AG09309 (cell line): ENCODE data around the gene MAP3K2.

ENCODE experiments used
- DNase-seq: peaks from one replicate; pipeline ENCODE4 v3.0.0-alpha.2; 2010; ENCODE audit warnings: low read depth
- H3K4me3 ChIP-seq: 2 replicates; pipeline ENCODE4 v1.5.1; 2011; ENCODE audit warnings: mild to moderate bottlenecking, low read depth, low read length, moderate library complexity; ENCODE audit not compliant: control insufficient read depth
- CTCF ChIP-seq: IDR thresholded peaks from 2 replicates; pipeline ENCODE4 v1.5.1; 2011; ENCODE audit warnings: mild to moderate bottlenecking, low read depth, low read length, inconsistent platforms; ENCODE audit not compliant: insufficient read depth, control insufficient read depth; ENCODE audit errors: missing control alignments

MAP3K2 gene

DNA sequence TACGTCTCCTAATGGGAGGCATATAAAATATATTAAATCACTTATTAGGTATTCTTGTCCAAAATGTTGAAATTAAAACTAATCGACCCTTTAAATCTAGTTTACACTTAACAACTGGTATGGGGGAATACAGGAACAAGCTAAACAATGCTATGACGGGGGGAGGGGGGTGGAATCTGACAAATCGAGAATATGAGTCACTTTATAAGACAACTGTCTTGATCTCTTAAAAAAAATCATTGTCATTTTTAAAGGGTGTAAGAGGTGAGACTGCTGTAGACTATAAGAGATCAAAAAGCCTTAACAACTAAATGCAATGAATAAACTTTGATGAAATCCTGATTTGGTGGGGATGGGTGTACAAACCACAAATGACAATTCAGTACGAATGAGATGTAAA is 6.0 kb downstream of the MAP3K2 start:
- H3K4me3 ChIP-seq: no peak overlapping the region
- no peak for TF ChIP-seq CTCF
- no peak for DNase-seq

- TF ChIP-seq CTCF: no peak
- DNase-seq: no peak
- no peak overlapping the region for H3K4me3 ChIP-seq
These were observed 7.9 kb downstream of the MAP3K2 start for GRCh38 chr2:127379712-127380355.

- H3K4me3 ChIP-seq: no peak overlapping the region
- no peak for DNase-seq
- TF ChIP-seq CTCF: no peak
These were observed 9.1 kb downstream of the MAP3K2 start for GRCh38 chr2:127378720-127379119.

DNA sequence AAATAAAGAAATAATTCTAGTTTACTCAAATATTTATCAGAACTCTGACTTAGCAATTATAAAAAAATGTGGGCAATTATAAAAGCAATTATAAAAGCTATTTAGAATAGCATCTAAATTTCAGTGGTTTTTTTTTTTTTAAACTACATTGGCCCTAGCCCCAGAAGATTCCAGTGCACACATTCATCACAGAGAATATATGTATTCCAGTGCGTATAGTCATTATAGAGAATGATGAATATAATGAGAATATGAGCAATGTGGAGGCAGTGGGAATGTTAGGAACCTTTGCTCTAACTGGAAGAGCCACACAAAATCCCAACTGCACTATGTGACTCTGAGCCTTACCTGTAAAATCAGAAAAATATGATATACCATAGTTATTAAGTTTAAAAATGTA is 10.5 kb downstream of the MAP3K2 start:
- H3K4me3 ChIP-seq: no peak overlapping the region
- DNase-seq: no peak
- TF ChIP-seq CTCF: no peak

GRCh38 chr2:127376257-127376656 is 11.5 kb downstream of the MAP3K2 start:
- DNase-seq: no peak
- no peak for TF ChIP-seq CTCF
- H3K4me3 ChIP-seq: no peak overlapping the region

GRCh38 chr2:127373362-127374083 is 14.3 kb downstream of the MAP3K2 start:
- no peak for TF ChIP-seq CTCF
- H3K4me3 ChIP-seq: no peak overlapping the region
- no peak for DNase-seq
